Measurements from ENCODE around the gene CELA2A. TPM values are rescaled to one million over a fixed set of nuclear protein-coding genes. Genes with fewer than 3 reads are reported as not detected.
"Not testable (repeated sequence)": the region's sequence is repeated elsewhere in the genome, so short reads cannot be mapped to it uniquely, and the experiment has no call there.

Gene CELA2A
- polyA plus RNA-seq, 3 donors, result not detected

- H3K79me2 ChIP-seq (ENCODE audit: insufficient read depth, low read length); H3K4me3 Mint-ChIP-seq; H3K27ac ChIP-seq (ENCODE audit: low read depth in 1 of 2, low read length in 2 of 2); H3K36me3 ChIP-seq (replicated peaks in 1 of 2; ENCODE audit: control insufficient read depth in 1 of 2, insufficient read depth in 2 of 2, low read length in 2 of 2); H3K4me3 ChIP-seq (replicated peaks in 1 of 3; ENCODE audit: low read depth in 2 of 3, low read length in 3 of 3); H3K27me3 ChIP-seq (ENCODE audit: control insufficient read depth in 2 of 2, insufficient read depth in 2 of 2, low read length in 2 of 2); DNase-seq; H3K9ac ChIP-seq (ENCODE audit: insufficient read depth, low read length, poor library complexity, severe bottlenecking); H3K9me3 Mint-ChIP-seq; H3K27me3 Mint-ChIP-seq (ENCODE audit: low read depth in 3 of 3); H3K4me2 ChIP-seq (replicated peaks; ENCODE audit: extremely low read depth, low read length, poor library complexity, severe bottlenecking); H3K9me3 ChIP-seq (replicated peaks in 1 of 2; ENCODE audit: control insufficient read depth in 1 of 2, insufficient read depth in 1 of 2, low read length in 2 of 2); H2AFZ ChIP-seq (ENCODE audit: insufficient read depth, low read depth, low read length, poor library complexity, severe bottlenecking); H4K20me1 ChIP-seq (ENCODE audit: insufficient read depth, low read length); intact Hi-C loops (cut with micrococcal nuclease); H3K36me3 Mint-ChIP-seq: not testable (repeated sequence)
- no CpG with 5 or more reads among the region's 5 CpGs for WGBS (ENCODE audit: insufficient coverage)
- peaks cover 8 to 16% of the 10 kb centered on the region in 2 donors for H3K4me1 ChIP-seq (ENCODE audit: control insufficient read depth in 1 of 2, insufficient read depth in 2 of 2, low read length in 2 of 2)
- peak overlapping the region in 5 of 7 donors; percentile 41 to 85 (median 75) for H3K27ac Mint-ChIP-seq
- peaks cover 14% of the 10 kb centered on the region for H3K4me1 Mint-ChIP-seq
These were observed 7.4 kb downstream of the CELA2A start for GRCh38 chr1:15463926-15464322.

GRCh38 chr1:15465674-15466073 lies 9.1 kb downstream of the CELA2A start:
- peaks cover 14% of the 10 kb centered on the region for H3K4me1 Mint-ChIP-seq
- Histone ChIP-seq H3K4me1 (ENCODE audit: control insufficient read depth in 1 of 2, insufficient read depth in 2 of 2, low read length in 2 of 2) (peaks cover 8 to 16% of the 10 kb centered on the region in 2 donors), H2AFZ (ENCODE audit: insufficient read depth, low read depth, low read length, poor library complexity, severe bottlenecking) (no peak overlapping the region), H3K79me2 (ENCODE audit: insufficient read depth, low read length) (no peaks in the 10 kb centered on the region), H3K27me3 (ENCODE audit: control insufficient read depth in 2 of 2, insufficient read depth in 2 of 2, low read length in 2 of 2) (no peaks in the 10 kb centered on the region), H3K4me3 (replicated peaks in 1 of 3; ENCODE audit: low read depth in 2 of 3, low read length in 3 of 3) (no peak overlapping the region), H4K20me1 (ENCODE audit: insufficient read depth, low read length) (no peaks in the 10 kb centered on the region), H3K27ac (ENCODE audit: low read depth in 1 of 2, low read length in 2 of 2) (no peak overlapping the region), H3K9ac (ENCODE audit: insufficient read depth, low read length, poor library complexity, severe bottlenecking) (no peak overlapping the region), H3K9me3 (replicated peaks in 1 of 2; ENCODE audit: control insufficient read depth in 1 of 2, insufficient read depth in 1 of 2, low read length in 2 of 2) (no peaks in the 10 kb centered on the region), H3K4me2 (replicated peaks; ENCODE audit: extremely low read depth, low read length, poor library complexity, severe bottlenecking) (no peak overlapping the region), H3K36me3 (replicated peaks in 1 of 2; ENCODE audit: control insufficient read depth in 1 of 2, insufficient read depth in 2 of 2, low read length in 2 of 2) (no peaks in the 10 kb centered on the region)
- intact Hi-C loops (cut with micrococcal nuclease), result no loop called here
- DNase-seq, result peak; percentile 18 to 77 (median 54)
- H3K27me3 Mint-ChIP-seq (ENCODE audit: low read depth in 3 of 3), result peaks cover 0 to 5% (median 3%) of the 10 kb centered on the region in 3 donors
- WGBS (ENCODE audit: insufficient coverage), result 39% methylated on average over 6 of the region's 7 CpGs
- H3K9me3 Mint-ChIP-seq, result peaks cover 0 to 1% (median 0%) of the 10 kb centered on the region in 7 donors
- TF ChIP-seq CTCF (IDR thresholded peaks at IDR 0.05), result no peak
- H3K27ac Mint-ChIP-seq, result peak overlapping the region in 2 of 7 donors; percentile 19 to 74
- no peaks in the 10 kb centered on the region for H3K36me3 Mint-ChIP-seq
- no peak overlapping the region for H3K4me3 Mint-ChIP-seq

GRCh38 chr1:15466955-15467625 lies 10.6 kb downstream of the CELA2A start:
- H3K27ac Mint-ChIP-seq; H3K4me2 ChIP-seq (replicated peaks; ENCODE audit: extremely low read depth, low read length, poor library complexity, severe bottlenecking); H3K9me3 Mint-ChIP-seq; H3K9ac ChIP-seq (ENCODE audit: insufficient read depth, low read length, poor library complexity, severe bottlenecking); H3K36me3 Mint-ChIP-seq; H3K27me3 Mint-ChIP-seq (ENCODE audit: low read depth in 3 of 3); H4K20me1 ChIP-seq (ENCODE audit: insufficient read depth, low read length); H3K27me3 ChIP-seq (ENCODE audit: control insufficient read depth in 2 of 2, insufficient read depth in 2 of 2, low read length in 2 of 2); H3K9me3 ChIP-seq (replicated peaks in 1 of 2; ENCODE audit: control insufficient read depth in 1 of 2, insufficient read depth in 1 of 2, low read length in 2 of 2); H3K4me3 Mint-ChIP-seq; H3K4me3 ChIP-seq (replicated peaks in 1 of 3; ENCODE audit: low read depth in 2 of 3, low read length in 3 of 3); H2AFZ ChIP-seq (ENCODE audit: insufficient read depth, low read depth, low read length, poor library complexity, severe bottlenecking); intact Hi-C loops (cut with micrococcal nuclease); H3K36me3 ChIP-seq (replicated peaks in 1 of 2; ENCODE audit: control insufficient read depth in 1 of 2, insufficient read depth in 2 of 2, low read length in 2 of 2); H3K79me2 ChIP-seq (ENCODE audit: insufficient read depth, low read length); DNase-seq; H3K27ac ChIP-seq (ENCODE audit: low read depth in 1 of 2, low read length in 2 of 2): not testable (repeated sequence)
- H3K4me1 ChIP-seq (ENCODE audit: control insufficient read depth in 1 of 2, insufficient read depth in 2 of 2, low read length in 2 of 2), result peaks cover 8 to 16% of the 10 kb centered on the region in 2 donors
- WGBS (ENCODE audit: insufficient coverage), result 99% methylated on average over 16 of the region's 22 CpGs
- H3K4me1 Mint-ChIP-seq, result peaks cover 14% of the 10 kb centered on the region
